Measurements from ENCODE around the gene CENATAC. TPM values are rescaled to one million over a fixed set of nuclear protein-coding genes. Genes with fewer than 3 reads are reported as not detected.

Gene CENATAC
- total RNA-seq, 1 experiment from 2014 or later, result 88.0 TPM

- peaks cover 62% of the 10 kb centered on the region for H3K79me2 ChIP-seq (ENCODE audit: low read length)
- no peak overlapping the region for H3K27ac ChIP-seq (ENCODE audit: low read length)
- ATAC-seq (peak; percentile 7), DNase-seq (peak; percentile 31)
- H3K36me3 ChIP-seq (ENCODE audit: low read depth, low read length), result peaks cover 21% of the 10 kb centered on the region
- peak overlapping the region; percentile 91 for H3K4me2 ChIP-seq (ENCODE audit: low read length)
- ChIA-PET CTCF (interaction anchor here (1.6 kb wide), 1 partner anchor 307 kb away, joined by 5 read pairs; no protein-coding TSS in a partner anchor), POLR2A (ENCODE audit: unreplicated experiment) (interaction anchor here (0.8 kb wide), 1 partner anchor 23 kb away, joined by 4 read pairs; no protein-coding TSS in a partner anchor)
- no peaks in the 10 kb centered on the region for H3K9me3 ChIP-seq (ENCODE audit: low read length)
- TF ChIP-seq, protein P1, sequence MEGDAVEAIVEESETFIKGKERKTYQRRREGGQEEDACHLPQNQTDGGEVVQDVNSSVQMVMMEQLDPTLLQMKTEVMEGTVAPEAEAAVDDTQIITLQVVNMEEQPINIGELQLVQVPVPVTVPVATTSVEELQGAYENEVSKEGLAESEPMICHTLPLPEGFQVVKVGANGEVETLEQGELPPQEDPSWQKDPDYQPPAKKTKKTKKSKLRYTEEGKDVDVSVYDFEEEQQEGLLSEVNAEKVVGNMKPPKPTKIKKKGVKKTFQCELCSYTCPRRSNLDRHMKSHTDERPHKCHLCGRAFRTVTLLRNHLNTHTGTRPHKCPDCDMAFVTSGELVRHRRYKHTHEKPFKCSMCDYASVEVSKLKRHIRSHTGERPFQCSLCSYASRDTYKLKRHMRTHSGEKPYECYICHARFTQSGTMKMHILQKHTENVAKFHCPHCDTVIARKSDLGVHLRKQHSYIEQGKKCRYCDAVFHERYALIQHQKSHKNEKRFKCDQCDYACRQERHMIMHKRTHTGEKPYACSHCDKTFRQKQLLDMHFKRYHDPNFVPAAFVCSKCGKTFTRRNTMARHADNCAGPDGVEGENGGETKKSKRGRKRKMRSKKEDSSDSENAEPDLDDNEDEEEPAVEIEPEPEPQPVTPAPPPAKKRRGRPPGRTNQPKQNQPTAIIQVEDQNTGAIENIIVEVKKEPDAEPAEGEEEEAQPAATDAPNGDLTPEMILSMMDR (conservative IDR thresholded peaks at IDR 0.05; ENCODE audit: low read depth, low read length), result 0 out of 2 replicates have a peak, but pooled peaks have one; percentile 23
- no peak for TF ChIP-seq EZH2 (IDR thresholded peaks at IDR 0.05; ENCODE audit: low read length, unreplicated experiment)
- no peak for TF ChIP-seq EZH2phosphoT487 (IDR thresholded peaks at IDR 0.05; ENCODE audit: borderline replicate concordance, low read length)
- no peaks in the 10 kb centered on the region for H3K9me2 ChIP-seq (replicated peaks; ENCODE audit: low read length)
- H2AFZ ChIP-seq (ENCODE audit: low read length), result peak overlapping the region; percentile 91
- BruUV-seq (replicated peaks), result TSS peak; percentile 19
- peak overlapping the region; percentile 70 for H3K9ac ChIP-seq (ENCODE audit: low read length)
- H4K20me1 ChIP-seq (ENCODE audit: low read length), result no peaks in the 10 kb centered on the region
- peak overlapping the region; percentile 77 for H3K4me3 ChIP-seq (ENCODE audit: low read length)
- H3K4me1 ChIP-seq (ENCODE audit: insufficient read depth, low read length), result peaks cover 38% of the 10 kb centered on the region
- intact Hi-C loops (cut with micrococcal nuclease), result no loop called here
- H3K27me3 ChIP-seq (ENCODE audit: low read length), result no peaks in the 10 kb centered on the region
- no peaks in the 10 kb centered on the region for H3F3A ChIP-seq (ENCODE audit: low read length, unreplicated experiment)
Measured at GRCh38 chr11:118996926-118997626, 862 bp upstream of the CENATAC start.

GRCh38 chr11:118998388-118998717 lies 415 bp downstream of the CENATAC start:
- no peaks in the 10 kb centered on the region for H3K27me3 ChIP-seq (ENCODE audit: low read length)
- peak overlapping the region; percentile 91 for H2AFZ ChIP-seq (ENCODE audit: low read length)
- intact Hi-C loops (cut with micrococcal nuclease), result loop anchor here (2.0 kb wide), 1 partner anchor 20 kb away; the partner anchor contains the start of genes RPS25 and TRAPPC4
- DNase-seq (peak; percentile 11), ATAC-seq (peak; percentile 25)
- TF ChIP-seq EZH2phosphoT487 (IDR thresholded peaks at IDR 0.05; ENCODE audit: borderline replicate concordance, low read length) (no peak), EZH2 (IDR thresholded peaks at IDR 0.05; ENCODE audit: low read length, unreplicated experiment) (no peak)
- TF ChIP-seq, protein P1 (conservative IDR thresholded peaks at IDR 0.05; ENCODE audit: low read depth, low read length), result no peak
- H3K4me3 ChIP-seq (ENCODE audit: low read length), result peak overlapping the region; percentile 77
- POLR2A ChIA-PET (ENCODE audit: unreplicated experiment), result no interaction called here
- no peaks in the 10 kb centered on the region for H3K9me2 ChIP-seq (replicated peaks; ENCODE audit: low read length)
- BruUV-seq (replicated peaks), result TSS peak; percentile 58
- peak overlapping the region; percentile 70 for H3K9ac ChIP-seq (ENCODE audit: low read length)
- peaks cover 32% of the 10 kb centered on the region for H3K36me3 ChIP-seq (ENCODE audit: low read depth, low read length)
- peaks cover 66% of the 10 kb centered on the region for H3K79me2 ChIP-seq (ENCODE audit: low read length)
- H3K9me3 ChIP-seq (ENCODE audit: low read length), result no peaks in the 10 kb centered on the region
- CTCF ChIA-PET, result interaction anchor here (0.6 to 1.6 kb wide), 2 partner anchors 15 to 309 kb away, joined by 5 to 7 read pairs; no protein-coding TSS in a partner anchor
- peak overlapping the region; percentile 41 for H3K27ac ChIP-seq (ENCODE audit: low read length)
- peaks cover 38% of the 10 kb centered on the region for H3K4me1 ChIP-seq (ENCODE audit: insufficient read depth, low read length)
- H3K4me2 ChIP-seq (ENCODE audit: low read length), result peak overlapping the region; percentile 91
- H3F3A ChIP-seq (ENCODE audit: low read length, unreplicated experiment), result no peaks in the 10 kb centered on the region
- H4K20me1 ChIP-seq (ENCODE audit: low read length), result no peaks in the 10 kb centered on the region

DNA sequence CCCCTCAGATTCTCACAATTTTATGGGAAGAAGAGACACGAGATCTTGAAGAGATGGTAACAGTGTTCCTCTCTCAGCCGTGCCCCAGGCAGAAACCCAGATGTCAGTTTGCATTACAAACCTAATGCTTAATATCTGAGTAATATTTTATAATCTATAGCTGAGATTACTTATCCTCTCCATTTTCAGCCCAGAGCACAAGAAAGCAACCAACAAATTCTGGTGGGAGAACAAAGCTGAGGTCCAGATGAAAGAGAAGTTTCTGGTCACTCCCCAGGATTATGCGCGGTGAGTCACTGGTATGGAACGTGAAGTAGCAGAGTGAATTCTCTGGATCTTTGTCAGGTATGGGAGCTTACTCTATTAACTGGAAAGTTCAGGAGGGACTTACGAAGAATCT lies 884 bp downstream of the CENATAC start:
- BruUV-seq (replicated peaks), result no TSS peak
- ATAC-seq (peak; percentile 56), DNase-seq (peak; percentile 97)
- Histone ChIP-seq H3K9me2 (replicated peaks; ENCODE audit: low read length) (no peaks in the 10 kb centered on the region), H3K9me3 (ENCODE audit: low read length) (no peaks in the 10 kb centered on the region), H3K27ac (ENCODE audit: low read length) (peak overlapping the region; percentile 41), H3K27me3 (ENCODE audit: low read length) (no peaks in the 10 kb centered on the region), H2AFZ (ENCODE audit: low read length) (peak overlapping the region; percentile 91), H3K4me1 (ENCODE audit: insufficient read depth, low read length) (peaks cover 38% of the 10 kb centered on the region), H3F3A (ENCODE audit: low read length, unreplicated experiment) (no peaks in the 10 kb centered on the region), H3K9ac (ENCODE audit: low read length) (peak overlapping the region; percentile 70), H4K20me1 (ENCODE audit: low read length) (no peaks in the 10 kb centered on the region), H3K4me3 (ENCODE audit: low read length) (peak overlapping the region; percentile 77), H3K79me2 (ENCODE audit: low read length) (peaks cover 67% of the 10 kb centered on the region), H3K36me3 (ENCODE audit: low read depth, low read length) (peaks cover 33% of the 10 kb centered on the region), H3K4me2 (ENCODE audit: low read length) (peak overlapping the region; percentile 91)
- ChIA-PET POLR2A (ENCODE audit: unreplicated experiment) (no interaction called here), CTCF (interaction anchor here (0.6 kb wide), 1 partner anchor 15 kb away, joined by 7 read pairs; no protein-coding TSS in a partner anchor)
- TF ChIP-seq, protein P1 (conservative IDR thresholded peaks at IDR 0.05; ENCODE audit: low read depth, low read length), result no peak
- TF ChIP-seq EZH2phosphoT487 (IDR thresholded peaks at IDR 0.05; ENCODE audit: borderline replicate concordance, low read length) (no peak), EZH2 (IDR thresholded peaks at IDR 0.05; ENCODE audit: low read length, unreplicated experiment) (no peak)
- intact Hi-C loops (cut with micrococcal nuclease), result loop anchor here (2.0 kb wide), 1 partner anchor 20 kb away; the partner anchor contains the start of genes RPS25 and TRAPPC4

Data from PC-3 (cell line).